Mesothelial cell of epicardium (in vitro differentiated cells): ENCODE measurements around the gene FOXP1. TPM values are rescaled to one million over a fixed set of nuclear protein-coding genes. Genes with fewer than 3 reads are reported as not detected.
A peak's percentile ranks its signal among the peaks of the same experiment; 100 is the strongest.

Source experiments
- DNase-seq, 2 experiments: peaks; one replicate each; pipeline ENCODE4 v3.0.0; 2021; ENCODE audit warnings: low spot score in 2 of 2; ENCODE audit not compliant: unreplicated experiment in 2 of 2
- H3K27ac Mint-ChIP-seq: 2 replicates; pipeline ENCODE4 v1.8.0; 2021; ENCODE audit warnings: mixed read lengths
- H3K27me3 Mint-ChIP-seq: 2 replicates; pipeline ENCODE4 v1.8.0; 2021; ENCODE audit warnings: low read depth, mixed read lengths
- H3K36me3 Mint-ChIP-seq: 2 replicates; pipeline ENCODE4 v1.8.0; 2021; ENCODE audit warnings: mixed read lengths
- H3K4me1 Mint-ChIP-seq: 2 replicates; pipeline ENCODE4 v1.8.0; 2021; ENCODE audit warnings: mixed read lengths
- H3K4me3 Mint-ChIP-seq: 2 replicates; pipeline ENCODE4 v1.8.0; 2021; ENCODE audit warnings: mild to moderate bottlenecking, moderate library complexity, mixed read lengths
- H3K9me3 Mint-ChIP-seq: 2 replicates; pipeline ENCODE4 v1.8.0; 2021; ENCODE audit warnings: mixed read lengths
- CTCF ChIP-seq: fragments of 200-600 bp; sonication (generic); IDR thresholded peaks from one replicate; pipeline ENCODE4 v1.5.0; 2021; ENCODE audit warnings: antibody characterized with exemption; ENCODE audit not compliant: unreplicated experiment
- total RNA-seq: library from RNA; stranded (reverse); gene quantifications from 3 replicates; pipeline ENCODE4 v1.2.1, GENCODE V29; 2021

Gene FOXP1
- total RNA-seq, 1 donor from 2014 or later: 187 TPM

GRCh38 chr3:71607364-71607763 is 23.8 kb upstream of the FOXP1 start:
- peaks cover 19% of the 10 kb centered on the region for H3K9me3 Mint-ChIP-seq
- peaks cover 8% of the 10 kb centered on the region for H3K36me3 Mint-ChIP-seq
- no peak for TF ChIP-seq CTCF
- no peak for DNase-seq
- H3K27ac Mint-ChIP-seq: no peak overlapping the region
- no peaks in the 10 kb centered on the region for H3K27me3 Mint-ChIP-seq
- no peaks in the 10 kb centered on the region for H3K4me1 Mint-ChIP-seq
- H3K4me3 Mint-ChIP-seq: no peak overlapping the region

GRCh38 chr3:71606582-71606981 is 23.1 kb upstream of the FOXP1 start:
- H3K27me3 Mint-ChIP-seq: no peaks in the 10 kb centered on the region
- H3K4me1 Mint-ChIP-seq: no peaks in the 10 kb centered on the region
- no peak overlapping the region for H3K4me3 Mint-ChIP-seq
- H3K9me3 Mint-ChIP-seq: peaks cover 23% of the 10 kb centered on the region
- H3K27ac Mint-ChIP-seq: no peak overlapping the region
- no peak for DNase-seq
- peaks cover 9% of the 10 kb centered on the region for H3K36me3 Mint-ChIP-seq
- TF ChIP-seq CTCF: no peak

- Mint-ChIP-seq H3K36me3 (peaks cover 9% of the 10 kb centered on the region), H3K27ac (no peak overlapping the region), H3K4me3 (no peak overlapping the region), H3K9me3 (peaks cover 16% of the 10 kb centered on the region), H3K27me3 (no peaks in the 10 kb centered on the region), H3K4me1 (peaks cover 15% of the 10 kb centered on the region)
- no peak for TF ChIP-seq CTCF
- DNase-seq: no peak
Measured at GRCh38 chr3:71602256-71602655, 18.7 kb upstream of the FOXP1 start.

- DNase-seq: no peak
- Mint-ChIP-seq H3K27ac (no peak overlapping the region), H3K4me3 (no peak overlapping the region), H3K4me1 (peaks cover 18% of the 10 kb centered on the region), H3K9me3 (peaks cover 15% of the 10 kb centered on the region), H3K36me3 (peaks cover 9% of the 10 kb centered on the region), H3K27me3 (no peaks in the 10 kb centered on the region)
- TF ChIP-seq CTCF: no peak
Measured at GRCh38 chr3:71601811-71602210, 18.3 kb upstream of the FOXP1 start.

- no peak for TF ChIP-seq CTCF
- H3K36me3 Mint-ChIP-seq: peaks cover 4% of the 10 kb centered on the region
- no peak overlapping the region for H3K27ac Mint-ChIP-seq
- peaks cover 9% of the 10 kb centered on the region for H3K9me3 Mint-ChIP-seq
- peaks cover 25% of the 10 kb centered on the region for H3K4me1 Mint-ChIP-seq
- DNase-seq: no peak
- no peaks in the 10 kb centered on the region for H3K27me3 Mint-ChIP-seq
- no peak overlapping the region for H3K4me3 Mint-ChIP-seq
Measured at GRCh38 chr3:71600646-71601288, 17.2 kb upstream of the FOXP1 start.

- Mint-ChIP-seq H3K36me3 (peaks cover 4% of the 10 kb centered on the region), H3K9me3 (peaks cover 15% of the 10 kb centered on the region), H3K4me3 (no peak overlapping the region), H3K27ac (peak overlapping the region; percentile 48), H3K27me3 (no peaks in the 10 kb centered on the region), H3K4me1 (peaks cover 27% of the 10 kb centered on the region)
- TF ChIP-seq CTCF: no peak
- DNase-seq: no peak
Measured at GRCh38 chr3:71599416-71599815, 15.9 kb upstream of the FOXP1 start.
